Muscle layer of duodenum (tissue), 2 donors: ENCODE measurements around the gene CYSTM1.

ENCODE experiments used
- H3K27ac ChIP-seq: one replicate; pipeline ENCODE4 v1.7.0; 2013; ENCODE audit warnings: mild to moderate bottlenecking, low read length
- H3K27me3 ChIP-seq: one replicate; pipeline ENCODE4 v1.7.0; 2013; ENCODE audit warnings: low read depth, mild to moderate bottlenecking, control low read depth, low read length
- H3K36me3 ChIP-seq, 2 donors: one replicate each; pipeline ENCODE4 v1.7.0; 2013; ENCODE audit warnings: low read length in 2 of 2, control low read depth in 1 of 2, mild to moderate bottlenecking in 1 of 2; ENCODE audit not compliant: insufficient read depth in 2 of 2, control insufficient read depth in 1 of 2
- H3K4me1 ChIP-seq, 2 donors: one replicate each; pipeline ENCODE4 v1.7.0; 2013; ENCODE audit warnings: low read length in 2 of 2, mild to moderate bottlenecking in 2 of 2, control low read depth in 1 of 2, moderate library complexity in 1 of 2; ENCODE audit not compliant: insufficient read depth in 2 of 2, control insufficient read depth in 1 of 2
- H3K4me3 ChIP-seq, 2 donors: one replicate each; pipeline ENCODE4 v1.7.0; 2013; ENCODE audit warnings: low read length in 2 of 2, low read depth in 1 of 2, mild to moderate bottlenecking in 1 of 2
- H3K9me3 ChIP-seq, 2 donors: one replicate each; pipeline ENCODE4 v1.7.0; 2013; ENCODE audit warnings: low read length in 2 of 2, control low read depth in 1 of 2, mild to moderate bottlenecking in 1 of 2; ENCODE audit not compliant: control insufficient read depth in 1 of 2
- donor health status: healthy.

Gene CYSTM1

DNA sequence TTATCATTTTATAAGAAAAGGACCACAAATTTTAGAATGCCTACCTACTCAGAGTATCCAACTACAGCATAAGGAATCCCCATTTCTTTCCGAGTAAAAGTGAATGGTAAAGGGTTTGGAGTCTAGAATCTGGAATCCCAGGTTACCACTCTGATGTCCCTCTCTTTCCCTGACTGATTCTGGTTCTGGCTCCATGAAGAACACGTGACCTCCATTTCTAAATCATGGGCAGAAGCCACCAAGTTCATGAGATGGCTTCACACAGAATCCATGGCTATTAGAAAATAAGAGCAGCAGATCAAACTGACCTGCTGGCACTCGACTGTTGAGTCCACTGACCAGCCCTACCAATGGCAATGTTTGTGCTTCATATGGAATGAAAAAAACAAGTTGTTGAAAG, 87.2 kb downstream of the CYSTM1 start:
- no peaks in the 10 kb centered on the region for H3K27me3 ChIP-seq
- H3K27ac ChIP-seq: peak overlapping the region; percentile 88
- peaks cover 0 to 4% of the 10 kb centered on the region in 2 donors for H3K36me3 ChIP-seq
- no peak overlapping the region for H3K4me3 ChIP-seq
- no peaks in the 10 kb centered on the region for H3K9me3 ChIP-seq
- H3K4me1 ChIP-seq: peaks cover 19 to 21% of the 10 kb centered on the region in 2 donors

DNA sequence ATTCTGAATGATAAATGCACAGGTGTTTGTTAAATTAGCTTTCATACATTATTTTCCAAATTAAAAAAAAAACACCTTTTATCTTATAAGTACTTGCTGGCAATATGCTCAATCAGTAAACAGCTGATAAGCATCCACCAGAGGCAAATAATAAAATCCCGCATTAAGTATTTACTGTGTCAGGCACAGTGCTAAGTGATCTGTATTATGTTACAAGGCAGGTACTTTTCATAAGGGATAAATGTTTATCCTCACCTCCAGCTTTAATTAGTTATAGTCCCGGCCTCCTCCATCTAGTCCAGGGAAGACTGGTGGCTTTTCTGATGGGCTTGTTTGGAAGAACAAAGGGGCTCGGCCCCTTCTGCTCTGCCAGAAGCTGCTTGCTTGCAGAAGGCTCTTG, 87.9 kb downstream of the CYSTM1 start:
- H3K4me1 ChIP-seq: peaks cover 19 to 25% of the 10 kb centered on the region in 2 donors
- H3K36me3 ChIP-seq: peaks cover 0 to 4% of the 10 kb centered on the region in 2 donors
- H3K27ac ChIP-seq: no peak overlapping the region
- H3K4me3 ChIP-seq: no peak overlapping the region
- no peaks in the 10 kb centered on the region for H3K27me3 ChIP-seq
- no peaks in the 10 kb centered on the region for H3K9me3 ChIP-seq

DNA sequence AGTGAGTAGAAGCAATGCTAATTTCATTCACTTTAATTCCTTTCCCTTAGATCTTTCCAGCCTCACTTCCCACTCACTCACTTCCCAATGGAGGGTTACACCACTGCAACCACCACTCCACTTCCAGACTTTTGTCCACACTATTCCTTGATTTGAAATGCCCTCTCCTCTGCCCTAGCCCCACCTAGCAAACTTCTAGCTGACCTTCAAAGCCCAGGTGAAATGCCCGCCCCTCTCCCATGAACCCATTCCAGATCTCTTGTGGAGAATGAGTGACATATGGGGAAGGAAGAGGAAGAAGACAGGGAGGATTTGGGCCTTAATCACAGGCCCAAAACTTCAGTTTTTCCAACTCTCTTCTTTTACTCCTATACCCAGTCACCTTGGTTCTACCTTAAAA, 90.9 kb downstream of the CYSTM1 start:
- no peaks in the 10 kb centered on the region for H3K9me3 ChIP-seq
- no peaks in the 10 kb centered on the region for H3K36me3 ChIP-seq
- no peak overlapping the region for H3K27ac ChIP-seq
- no peaks in the 10 kb centered on the region for H3K27me3 ChIP-seq
- no peak overlapping the region for H3K4me3 ChIP-seq
- H3K4me1 ChIP-seq: peaks cover 19 to 22% of the 10 kb centered on the region in 2 donors

DNA sequence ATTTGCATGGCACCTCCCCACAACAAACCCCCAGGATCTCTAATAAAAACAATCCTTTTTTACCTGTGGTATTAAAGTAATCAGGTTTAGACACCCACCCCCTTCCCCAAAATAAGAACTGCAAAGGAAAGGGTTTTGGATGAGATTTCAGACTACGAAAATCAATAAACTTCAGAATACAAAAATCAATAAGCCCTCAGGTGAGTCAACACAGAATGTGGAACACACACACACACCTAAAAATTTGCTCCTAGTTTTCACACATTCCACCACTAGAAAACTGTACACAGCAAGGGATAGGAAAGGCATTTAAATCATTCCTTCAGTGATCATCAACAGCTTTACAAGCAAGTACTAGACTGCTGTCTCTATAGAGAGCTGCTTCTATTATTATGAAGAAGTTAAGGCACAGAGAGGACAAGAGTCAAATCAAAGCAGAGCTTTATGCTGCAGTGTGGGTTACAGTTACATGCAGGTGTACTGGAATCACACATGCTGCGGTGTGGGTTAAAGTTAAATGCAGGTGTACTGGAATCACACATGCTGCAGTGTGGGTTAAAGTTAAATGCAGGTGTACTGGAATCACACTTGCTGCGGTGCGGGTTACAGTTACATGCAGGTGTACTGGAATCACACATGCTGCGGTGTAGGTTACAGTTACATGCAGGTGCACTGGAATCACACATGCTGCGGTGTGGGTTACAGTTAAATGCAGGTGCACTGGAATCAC, 91.6 kb downstream of the CYSTM1 start:
- no peaks in the 10 kb centered on the region for H3K9me3 ChIP-seq
- no peak overlapping the region for H3K27ac ChIP-seq
- no peaks in the 10 kb centered on the region for H3K36me3 ChIP-seq
- H3K4me3 ChIP-seq: no peak overlapping the region
- no peaks in the 10 kb centered on the region for H3K27me3 ChIP-seq
- H3K4me1 ChIP-seq: peaks cover 13 to 15% of the 10 kb centered on the region in 2 donors

DNA sequence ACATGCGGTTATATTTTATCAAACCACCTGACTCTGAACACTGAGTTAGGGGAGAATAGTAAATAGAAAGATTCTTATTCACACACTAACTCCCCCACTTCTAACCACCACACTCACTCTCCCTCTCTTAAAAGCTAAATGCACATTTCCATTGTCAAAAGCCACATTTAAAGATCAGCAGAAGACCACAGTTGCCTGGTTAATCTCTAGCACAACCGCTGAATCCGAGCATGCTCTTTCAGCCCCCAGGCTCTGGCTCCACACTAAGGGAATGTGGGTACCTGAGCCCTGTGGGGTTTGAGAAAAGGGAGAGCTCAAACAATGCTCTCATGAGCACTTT, 92.2 kb downstream of the CYSTM1 start:
- H3K27me3 ChIP-seq: no peaks in the 10 kb centered on the region
- peaks cover 8 to 9% of the 10 kb centered on the region in 2 donors for H3K4me1 ChIP-seq
- no peaks in the 10 kb centered on the region for H3K9me3 ChIP-seq
- no peak overlapping the region for H3K4me3 ChIP-seq
- no peak overlapping the region for H3K27ac ChIP-seq
- H3K36me3 ChIP-seq: no peaks in the 10 kb centered on the region

DNA sequence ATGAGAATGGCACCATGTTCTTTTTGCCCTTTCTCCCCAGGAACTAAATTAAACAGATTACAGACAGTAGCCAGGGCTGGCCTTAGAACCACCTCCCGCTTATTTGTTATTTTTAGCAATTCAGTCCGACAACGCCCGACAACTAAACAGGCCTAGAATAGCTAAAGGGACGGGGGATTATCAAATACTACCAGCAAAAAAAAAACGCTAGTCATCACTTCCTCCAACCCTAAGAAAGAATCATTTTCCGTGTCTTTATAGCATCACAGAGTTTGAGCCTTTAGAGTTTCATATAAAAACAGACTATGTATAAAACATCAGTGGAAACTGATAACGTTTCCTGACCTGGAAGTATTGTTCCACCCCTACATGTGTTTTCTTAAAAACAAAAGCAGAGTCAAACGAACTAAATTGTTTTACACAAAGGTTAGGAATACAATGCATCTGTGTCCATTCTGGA, 92.6 kb downstream of the CYSTM1 start:
- Histone ChIP-seq H3K4me3 (no peak overlapping the region), H3K27ac (no peak overlapping the region), H3K9me3 (no peaks in the 10 kb centered on the region), H3K27me3 (no peaks in the 10 kb centered on the region), H3K4me1 (peaks cover 4 to 9% of the 10 kb centered on the region in 2 donors), H3K36me3 (no peaks in the 10 kb centered on the region)

DNA sequence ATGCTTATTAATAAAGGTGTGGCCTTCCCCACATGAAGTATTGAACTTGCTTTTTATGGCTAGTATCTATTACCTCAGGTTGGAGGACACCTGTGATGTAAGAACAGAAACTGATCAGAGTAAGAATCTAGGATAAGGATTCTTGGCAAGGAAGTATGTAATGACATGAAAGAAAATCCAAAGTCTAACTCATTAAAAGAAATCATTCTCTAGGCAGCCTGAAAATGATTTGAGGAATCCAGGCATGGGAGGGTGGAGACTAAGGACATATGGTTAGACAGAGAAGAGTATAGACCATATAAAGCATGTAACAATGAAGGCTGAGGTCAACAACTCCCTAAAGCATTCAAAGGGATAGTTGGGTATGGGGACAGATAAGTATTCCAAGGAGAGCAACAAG, 95.0 kb downstream of the CYSTM1 start:
- Histone ChIP-seq H3K27me3 (no peaks in the 10 kb centered on the region), H3K4me1 (peaks cover 4 to 14% of the 10 kb centered on the region in 2 donors), H3K4me3 (no peak overlapping the region), H3K27ac (no peak overlapping the region), H3K9me3 (no peaks in the 10 kb centered on the region), H3K36me3 (no peaks in the 10 kb centered on the region)

DNA sequence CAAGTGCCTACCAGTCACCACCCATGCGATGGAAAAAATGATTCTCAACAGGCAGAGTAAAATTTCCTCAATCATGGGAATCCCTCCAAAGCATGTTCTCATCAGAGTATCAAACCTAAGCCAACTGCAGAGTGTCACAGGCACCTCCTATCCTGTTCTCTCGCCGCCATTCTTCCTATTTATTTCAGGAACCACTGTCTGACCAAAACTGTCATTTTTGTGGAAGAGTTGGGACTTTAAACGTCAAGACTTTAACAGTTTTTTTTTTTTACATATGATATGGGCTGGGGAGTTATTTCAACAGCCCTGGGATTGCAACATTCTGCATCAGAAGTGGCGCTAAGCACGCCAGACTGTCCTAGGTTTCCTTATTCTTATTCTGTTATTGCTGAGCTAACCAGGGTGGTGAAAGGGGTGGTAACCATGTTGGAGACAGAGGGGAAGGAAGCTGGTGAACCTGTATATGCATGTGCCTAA, 98.5 kb downstream of the CYSTM1 start:
- Histone ChIP-seq H3K36me3 (no peaks in the 10 kb centered on the region), H3K4me1 (peaks cover 4 to 5% of the 10 kb centered on the region in 2 donors), H3K27ac (no peak overlapping the region), H3K9me3 (no peaks in the 10 kb centered on the region), H3K4me3 (no peak overlapping the region), H3K27me3 (no peaks in the 10 kb centered on the region)

DNA sequence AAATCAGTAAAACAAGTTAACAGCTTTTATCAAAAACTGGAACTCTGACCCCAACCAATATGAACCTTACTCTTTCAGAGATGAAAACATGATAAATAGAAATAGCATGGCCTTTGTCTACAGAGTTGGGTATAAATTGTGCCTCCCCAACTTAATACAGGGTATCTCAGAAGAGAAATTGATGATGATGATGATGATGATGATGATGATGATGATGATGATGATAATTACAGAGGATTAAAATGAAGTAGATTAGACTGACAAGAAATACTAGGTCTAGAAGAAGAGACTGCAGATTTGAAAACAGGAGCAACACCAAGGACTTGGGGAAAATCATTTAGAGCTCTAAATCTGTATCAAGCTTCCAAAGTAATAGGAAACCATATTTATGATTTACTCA, 100.8 kb downstream of the CYSTM1 start:
- no peaks in the 10 kb centered on the region for H3K9me3 ChIP-seq
- no peaks in the 10 kb centered on the region for H3K27me3 ChIP-seq
- no peak overlapping the region for H3K27ac ChIP-seq
- H3K36me3 ChIP-seq: peaks cover 0 to 4% of the 10 kb centered on the region in 2 donors
- H3K4me1 ChIP-seq: peaks cover 4 to 5% of the 10 kb centered on the region in 2 donors
- no peak overlapping the region for H3K4me3 ChIP-seq

DNA sequence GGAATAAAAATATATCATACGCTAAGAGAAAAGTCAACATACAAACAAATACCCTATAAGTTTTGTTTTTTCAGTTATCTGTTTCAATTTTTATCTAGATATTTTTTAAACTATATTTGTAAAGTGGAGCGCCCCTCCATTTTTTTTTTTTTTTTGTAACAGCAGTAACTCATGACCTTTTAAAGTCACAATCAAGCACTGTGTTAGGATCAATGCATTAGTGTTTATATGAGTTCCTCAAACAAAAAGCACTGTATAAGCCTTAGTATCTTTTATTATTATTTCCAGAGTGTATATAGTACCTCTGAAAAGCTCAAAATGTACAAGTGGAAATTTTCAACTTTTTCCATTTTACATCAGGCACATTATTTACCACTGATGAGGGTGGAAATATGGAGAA, 107.3 kb downstream of the CYSTM1 start:
- no peaks in the 10 kb centered on the region for H3K9me3 ChIP-seq
- H3K4me3 ChIP-seq: no peak overlapping the region
- peaks cover 0 to 4% of the 10 kb centered on the region in 2 donors for H3K36me3 ChIP-seq
- H3K27me3 ChIP-seq: no peaks in the 10 kb centered on the region
- no peak overlapping the region for H3K27ac ChIP-seq
- peaks cover 0 to 17% of the 10 kb centered on the region in 2 donors for H3K4me1 ChIP-seq

DNA sequence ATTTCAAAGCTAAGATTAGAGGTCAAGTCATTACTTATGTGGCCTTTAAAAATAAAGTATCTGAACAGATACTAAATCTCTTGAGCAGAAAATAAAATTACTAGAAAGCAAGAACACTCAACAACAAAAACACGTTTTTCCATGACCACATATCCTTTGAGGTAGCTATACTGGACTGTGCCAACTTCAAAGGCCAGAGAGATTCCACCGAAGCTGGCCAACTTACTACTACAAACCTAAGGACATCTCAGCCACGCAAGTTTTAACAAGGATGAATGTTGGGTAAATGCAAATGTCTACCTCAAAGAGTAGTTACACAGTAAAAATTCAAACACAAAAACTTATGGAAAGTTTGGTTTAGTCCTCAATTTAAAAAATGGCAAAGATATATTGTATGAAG, 109.0 kb downstream of the CYSTM1 start:
- H3K4me3 ChIP-seq: no peak overlapping the region
- no peaks in the 10 kb centered on the region for H3K9me3 ChIP-seq
- H3K27ac ChIP-seq: no peak overlapping the region
- H3K4me1 ChIP-seq: peaks cover 0 to 17% of the 10 kb centered on the region in 2 donors
- peaks cover 0 to 4% of the 10 kb centered on the region in 2 donors for H3K36me3 ChIP-seq
- no peaks in the 10 kb centered on the region for H3K27me3 ChIP-seq

DNA sequence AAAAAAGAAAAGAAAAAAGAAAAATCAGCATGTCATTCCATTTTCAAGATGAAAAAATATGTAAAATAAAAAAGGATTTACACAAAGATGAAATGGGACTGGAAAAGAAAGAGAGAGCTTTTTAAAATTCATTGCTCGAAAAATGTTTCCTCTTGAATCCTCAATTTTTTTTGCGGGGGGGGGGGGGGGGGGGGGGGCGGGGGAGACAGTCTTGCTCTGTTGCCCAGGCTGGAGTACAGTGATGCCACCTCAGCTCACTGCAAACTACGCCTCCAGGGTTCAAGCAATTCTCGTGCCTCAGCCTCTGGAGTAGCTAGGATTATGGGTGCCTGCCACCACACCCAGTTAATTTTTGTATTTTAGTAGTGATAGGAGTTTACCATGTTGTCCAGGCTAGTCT, 111.4 kb downstream of the CYSTM1 start:
- Histone ChIP-seq H3K9me3 (no peaks in the 10 kb centered on the region), H3K4me3 (no peak overlapping the region), H3K27me3 (no peaks in the 10 kb centered on the region), H3K4me1 (peaks cover 5 to 25% of the 10 kb centered on the region in 2 donors), H3K27ac (no peak overlapping the region), H3K36me3 (no peaks in the 10 kb centered on the region)
